CD4-positive, alpha-beta T cell treated with Interferon gamma for 1 hour (primary cell): ENCODE measurements around the gene COL19A1.

Experiments used
- DNase-seq: peaks from one replicate; pipeline ENCODE4 v3.0.0-alpha.2; 2020

COL19A1 gene

GRCh38 chr6:70073637-70074036 is 207.3 kb downstream of the COL19A1 start:
- DNase-seq = no peak

GRCh38 chr6:70079241-70079640 is 212.9 kb downstream of the COL19A1 start:
- DNase-seq = no peak

GRCh38 chr6:70080443-70081070 is 214.2 kb downstream of the COL19A1 start:
- no peak for DNase-seq

- no peak for DNase-seq
Observed at GRCh38 chr6:70082830-70083229, 216.5 kb downstream of the COL19A1 start.

- no peak for DNase-seq
Observed at GRCh38 chr6:70086806-70087205, 220.4 kb downstream of the COL19A1 start.

GRCh38 chr6:70094156-70094555 is 227.8 kb downstream of the COL19A1 start:
- DNase-seq = no peak

- no peak for DNase-seq
Observed at GRCh38 chr6:70099732-70100131, 233.4 kb downstream of the COL19A1 start.

GRCh38 chr6:70103798-70104197 is 237.4 kb downstream of the COL19A1 start:
- DNase-seq = no peak

- no peak for DNase-seq
Observed at GRCh38 chr6:70107852-70108629, 241.7 kb downstream of the COL19A1 start.

- no peak for DNase-seq
Observed at GRCh38 chr6:70110126-70111022, 244.0 kb downstream of the COL19A1 start.

GRCh38 chr6:70111737-70112136 is 245.4 kb downstream of the COL19A1 start:
- no peak for DNase-seq

GRCh38 chr6:70112716-70113115 is 246.4 kb downstream of the COL19A1 start:
- DNase-seq = no peak

GRCh38 chr6:70113171-70113570 is 246.8 kb downstream of the COL19A1 start:
- DNase-seq = no peak

GRCh38 chr6:70118670-70119069 is 252.3 kb downstream of the COL19A1 start:
- DNase-seq = no peak

GRCh38 chr6:70119218-70119835 is 253.0 kb downstream of the COL19A1 start:
- DNase-seq = no peak

- DNase-seq = no peak
Observed at GRCh38 chr6:70124443-70124842, 258.1 kb downstream of the COL19A1 start.

GRCh38 chr6:70124882-70125545 is 258.7 kb downstream of the COL19A1 start:
- no peak for DNase-seq

- DNase-seq = no peak
Observed at GRCh38 chr6:70125602-70126001, 259.2 kb downstream of the COL19A1 start.

GRCh38 chr6:70129341-70129740 is 263.0 kb downstream of the COL19A1 start:
- no peak for DNase-seq

- no peak for DNase-seq
Observed at GRCh38 chr6:70130865-70131264, 264.5 kb downstream of the COL19A1 start.

GRCh38 chr6:70131528-70131927 is 265.2 kb downstream of the COL19A1 start:
- DNase-seq = no peak

GRCh38 chr6:70133246-70133645 is 266.9 kb downstream of the COL19A1 start:
- DNase-seq = no peak

- no peak for DNase-seq
Observed at GRCh38 chr6:70134542-70134941, 268.2 kb downstream of the COL19A1 start.
